GM21576 (cell line): ENCODE data around the gene CD40LG.

Source experiments
- ATAC-seq: cut with Tn5 transposase; IDR thresholded peaks from one replicate; pipeline ENCODE4 v1.9.1; 2021; ENCODE audit warnings: mild to moderate bottlenecking, moderate library complexity; ENCODE audit not compliant: unreplicated experiment

Gene CD40LG

DNA sequence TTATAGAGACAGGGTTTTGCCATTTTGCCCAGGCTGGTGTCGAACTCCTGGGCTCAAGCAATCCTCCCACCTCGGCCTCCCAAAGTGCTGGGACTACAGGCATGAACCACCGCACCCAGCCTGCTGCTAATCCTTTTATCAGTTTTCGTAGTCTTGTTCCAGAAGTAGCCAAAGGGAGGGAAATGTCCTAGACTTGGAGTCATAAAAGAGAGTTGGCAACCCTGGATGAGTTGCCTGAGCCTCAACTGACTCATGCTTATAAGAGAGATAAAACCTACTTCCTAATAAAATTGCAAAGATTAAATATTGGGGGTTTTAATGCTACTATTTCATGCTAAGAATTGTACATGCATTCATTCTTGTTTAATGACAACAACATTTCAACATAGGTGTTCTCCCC is 44.3 kb downstream of the CD40LG start:
- no peak for ATAC-seq

DNA sequence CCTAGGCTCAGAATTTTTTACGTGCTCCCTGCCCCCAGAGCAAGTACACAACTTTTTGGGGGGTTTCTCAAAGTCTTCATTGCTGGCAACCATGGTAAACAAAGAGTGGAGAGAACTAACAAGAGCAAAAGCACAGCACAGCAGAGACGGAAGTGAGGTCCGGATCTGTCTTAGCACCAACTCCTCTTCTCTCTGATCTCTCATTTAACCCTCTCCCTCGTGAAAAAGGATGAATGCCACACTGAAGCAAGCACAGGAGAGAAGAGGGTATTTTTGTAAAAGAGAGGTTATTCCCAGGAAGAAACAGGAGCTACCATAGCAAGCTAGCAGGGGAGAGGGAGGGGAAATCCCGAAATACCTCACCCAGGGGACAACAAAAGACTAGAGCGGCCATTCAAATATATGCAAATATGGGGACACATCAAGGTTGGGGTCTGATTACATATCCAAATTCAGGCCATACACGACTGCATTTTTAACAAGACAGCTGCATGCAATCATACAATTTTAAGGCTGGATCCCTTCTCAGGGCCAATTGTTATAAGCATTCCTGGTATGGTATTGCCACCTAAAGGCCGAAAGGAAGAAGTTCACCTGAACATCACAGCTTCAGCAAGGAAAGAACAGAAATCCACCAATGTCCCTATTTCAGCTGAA is 46.6 kb downstream of the CD40LG start:
- ATAC-seq = no peak

DNA sequence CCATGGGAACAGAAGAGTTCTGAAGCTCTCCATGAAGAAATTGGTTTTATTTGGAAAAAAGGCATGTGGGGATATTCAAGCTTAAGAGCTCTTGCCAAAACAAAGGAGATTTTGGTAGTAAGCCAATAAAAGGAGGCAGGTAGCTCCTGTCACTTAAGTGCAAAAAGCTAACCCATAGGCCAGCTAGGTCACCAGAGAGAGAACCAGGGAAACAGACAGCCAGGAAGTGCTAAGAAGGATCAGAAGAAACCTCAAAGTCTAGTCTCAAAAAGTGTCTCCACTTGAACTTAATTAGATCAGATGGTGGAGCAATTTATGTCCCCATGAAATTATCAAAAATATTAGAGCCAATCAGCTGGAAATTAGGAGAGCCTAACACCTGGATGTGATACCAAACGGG is 49.2 kb downstream of the CD40LG start:
- no peak for ATAC-seq

DNA sequence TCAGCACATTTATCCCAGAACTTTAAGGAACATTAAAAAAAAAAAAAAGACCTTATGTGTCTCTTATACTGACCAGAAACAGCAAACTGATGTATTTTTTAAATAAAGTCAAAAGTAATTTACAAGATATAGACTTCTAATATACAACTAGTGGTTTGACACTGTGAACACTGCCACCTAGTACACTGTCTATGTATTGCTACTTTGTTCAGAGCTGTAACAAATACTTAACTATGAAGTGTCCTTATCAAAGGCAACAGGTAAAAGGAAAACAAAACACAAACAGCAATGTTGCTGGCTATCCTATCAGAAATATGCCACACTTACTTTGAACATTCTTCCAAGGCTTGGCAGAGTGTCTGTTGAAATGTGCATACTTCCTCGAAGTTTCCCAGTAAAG is 60.4 kb downstream of the CD40LG start:
- no peak for ATAC-seq
